ENCODE results near the gene SBF2. TPM values are rescaled to one million over a fixed set of nuclear protein-coding genes. Genes with fewer than 3 reads are reported as not detected.

Gene SBF2
- total RNA-seq, 4 donors from 2014 or later = 19.3 to 28.1 (median 25.8) TPM

DNA sequence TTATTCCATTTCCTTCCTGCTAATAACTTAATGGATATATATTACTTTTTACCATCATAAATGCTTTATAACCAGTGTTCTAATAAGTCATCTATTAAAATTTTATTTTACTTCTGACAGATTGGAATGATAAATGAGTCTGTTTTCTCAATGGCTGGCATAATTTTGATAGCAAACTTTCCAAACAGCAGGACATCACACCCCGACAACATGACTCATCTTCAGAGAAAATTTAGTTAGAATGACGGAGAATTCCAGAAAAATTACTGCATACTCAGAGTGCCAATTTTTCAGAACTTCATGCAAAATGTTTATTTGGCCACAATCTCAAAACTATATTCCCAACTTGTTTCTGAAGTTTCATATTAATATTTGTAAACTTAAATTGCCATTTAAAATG is 455.8 kb downstream of the SBF2 start:
- DNase-seq (no peak), ATAC-seq (no peak)
- Histone ChIP-seq H3K4me3 (no peak overlapping the region), H3K9me3 (no peaks in the 10 kb centered on the region), H3K4me1 (no peaks in the 10 kb centered on the region), H3K27ac (peak overlapping the region in 2 of 4 donors; percentile 8 to 42), H3K36me3 (peaks cover 0 to 19% of the 10 kb centered on the region in 2 donors), H3K27me3 (no peaks in the 10 kb centered on the region)
- TF ChIP-seq, protein P1, sequence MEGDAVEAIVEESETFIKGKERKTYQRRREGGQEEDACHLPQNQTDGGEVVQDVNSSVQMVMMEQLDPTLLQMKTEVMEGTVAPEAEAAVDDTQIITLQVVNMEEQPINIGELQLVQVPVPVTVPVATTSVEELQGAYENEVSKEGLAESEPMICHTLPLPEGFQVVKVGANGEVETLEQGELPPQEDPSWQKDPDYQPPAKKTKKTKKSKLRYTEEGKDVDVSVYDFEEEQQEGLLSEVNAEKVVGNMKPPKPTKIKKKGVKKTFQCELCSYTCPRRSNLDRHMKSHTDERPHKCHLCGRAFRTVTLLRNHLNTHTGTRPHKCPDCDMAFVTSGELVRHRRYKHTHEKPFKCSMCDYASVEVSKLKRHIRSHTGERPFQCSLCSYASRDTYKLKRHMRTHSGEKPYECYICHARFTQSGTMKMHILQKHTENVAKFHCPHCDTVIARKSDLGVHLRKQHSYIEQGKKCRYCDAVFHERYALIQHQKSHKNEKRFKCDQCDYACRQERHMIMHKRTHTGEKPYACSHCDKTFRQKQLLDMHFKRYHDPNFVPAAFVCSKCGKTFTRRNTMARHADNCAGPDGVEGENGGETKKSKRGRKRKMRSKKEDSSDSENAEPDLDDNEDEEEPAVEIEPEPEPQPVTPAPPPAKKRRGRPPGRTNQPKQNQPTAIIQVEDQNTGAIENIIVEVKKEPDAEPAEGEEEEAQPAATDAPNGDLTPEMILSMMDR (IDR thresholded peaks at IDR 0.05 in 4 of 5, conservative IDR thresholded peaks at IDR 0.05 in 1 of 5) = no peak
- TF ChIP-seq POLR2A (IDR thresholded peaks at IDR 0.05) = no peak
- in situ Hi-C loops (cut with MboI; ENCODE audit: low sequenced_read_pairs in 4 of 4) = no loop called here
- intact Hi-C loops (cut with DNase I; ENCODE audit: low total_unique reads) = no loop called here

DNA sequence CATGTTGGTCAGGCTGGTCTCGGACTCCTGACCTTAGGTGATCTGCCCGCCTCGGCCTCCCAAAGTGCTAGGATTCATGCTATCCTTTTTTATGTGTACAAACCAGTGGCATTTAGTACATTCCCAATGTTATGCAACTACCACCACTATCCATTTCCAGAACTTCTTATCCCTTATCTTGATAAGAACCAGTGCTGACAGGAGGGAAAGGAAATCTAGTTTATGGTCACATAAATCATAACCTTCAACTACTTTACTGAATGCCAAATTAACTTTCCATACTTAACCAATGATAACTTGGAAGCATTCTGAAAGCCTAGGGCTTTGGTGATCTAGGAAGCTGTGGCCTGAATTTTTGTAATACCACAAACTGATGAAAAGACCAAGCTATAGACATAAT is 459.7 kb downstream of the SBF2 start:
- Histone ChIP-seq H3K9me3 (no peaks in the 10 kb centered on the region), H3K4me3 (no peak overlapping the region), H3K27me3 (no peaks in the 10 kb centered on the region), H3K27ac (no peak overlapping the region), H3K36me3 (peaks cover 0 to 6% of the 10 kb centered on the region in 2 donors), H3K4me1 (no peaks in the 10 kb centered on the region)
- in situ Hi-C loops (cut with MboI; ENCODE audit: low sequenced_read_pairs in 4 of 4) (no loop called here), intact Hi-C loops (cut with DNase I; ENCODE audit: low total_unique reads) (no loop called here)
- DNase-seq (no peak), ATAC-seq (no peak)
- TF ChIP-seq POLR2A (IDR thresholded peaks at IDR 0.05) = no peak
- TF ChIP-seq, protein P1 (IDR thresholded peaks at IDR 0.05 in 4 of 5, conservative IDR thresholded peaks at IDR 0.05 in 1 of 5) = no peak

DNA sequence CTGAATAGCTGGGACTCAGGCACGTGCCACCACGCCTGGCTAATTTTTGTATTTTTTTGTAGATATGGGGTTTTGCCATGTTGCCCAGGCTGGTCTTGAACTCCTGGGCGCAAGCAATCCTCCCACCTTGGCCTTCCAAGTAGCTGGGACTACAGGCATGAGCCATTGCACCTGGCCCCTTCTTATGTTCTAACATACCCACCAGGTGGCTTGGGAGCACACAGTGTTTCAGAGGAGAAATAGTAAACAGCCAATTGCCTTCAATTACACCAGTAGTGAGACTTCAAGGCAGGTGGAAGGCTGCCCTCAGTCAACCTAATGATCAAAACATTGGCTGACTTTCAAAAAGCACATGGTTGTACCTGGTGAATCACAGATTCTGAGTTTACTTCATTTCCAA is 462.9 kb downstream of the SBF2 start:
- H3K27ac ChIP-seq = no peak overlapping the region
- no peak overlapping the region for H3K4me3 ChIP-seq
- H3K4me1 ChIP-seq = no peaks in the 10 kb centered on the region
- in situ Hi-C loops (cut with MboI; ENCODE audit: low sequenced_read_pairs in 4 of 4) = no loop called here
- no peak for ATAC-seq
- TF ChIP-seq POLR2A (IDR thresholded peaks at IDR 0.05) = no peak
- TF ChIP-seq, protein P1 (IDR thresholded peaks at IDR 0.05 in 4 of 5, conservative IDR thresholded peaks at IDR 0.05 in 1 of 5) = no peak
- H3K27me3 ChIP-seq = no peaks in the 10 kb centered on the region
- H3K36me3 ChIP-seq = peaks cover 0 to 4% of the 10 kb centered on the region in 2 donors
- intact Hi-C loops (cut with DNase I; ENCODE audit: low total_unique reads) = no loop called here
- no peak for DNase-seq
- H3K9me3 ChIP-seq = no peaks in the 10 kb centered on the region

DNA sequence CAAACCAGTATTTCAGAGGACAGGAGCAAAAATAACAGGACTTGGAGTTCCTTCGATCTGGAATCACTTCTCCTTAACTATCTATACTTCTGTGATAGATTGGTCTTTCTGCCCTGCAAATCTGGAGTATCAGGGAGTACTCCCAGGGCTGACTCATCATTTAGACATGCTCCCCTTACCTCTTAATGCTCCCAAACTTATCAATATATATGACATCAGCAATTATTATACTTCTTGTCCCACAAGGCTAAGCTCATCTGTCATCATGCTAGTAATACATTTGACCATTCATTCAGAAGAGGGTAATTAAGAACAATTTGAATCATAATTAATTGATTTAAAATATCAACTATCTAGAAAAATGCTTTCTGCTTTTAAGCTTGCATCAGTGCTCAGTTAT is 466.3 kb downstream of the SBF2 start:
- in situ Hi-C loops (cut with MboI; ENCODE audit: low sequenced_read_pairs in 4 of 4) (no loop called here), intact Hi-C loops (cut with DNase I; ENCODE audit: low total_unique reads) (no loop called here)
- no peaks in the 10 kb centered on the region for H3K4me1 ChIP-seq
- no peak overlapping the region for H3K4me3 ChIP-seq
- TF ChIP-seq POLR2A (IDR thresholded peaks at IDR 0.05) = no peak
- TF ChIP-seq, protein P1 (IDR thresholded peaks at IDR 0.05 in 4 of 5, conservative IDR thresholded peaks at IDR 0.05 in 1 of 5) = no peak
- no peak for ATAC-seq
- no peak overlapping the region for H3K27ac ChIP-seq
- no peaks in the 10 kb centered on the region for H3K9me3 ChIP-seq
- DNase-seq = no peak
- peaks cover 0 to 4% of the 10 kb centered on the region in 2 donors for H3K36me3 ChIP-seq
- no peaks in the 10 kb centered on the region for H3K27me3 ChIP-seq

DNA sequence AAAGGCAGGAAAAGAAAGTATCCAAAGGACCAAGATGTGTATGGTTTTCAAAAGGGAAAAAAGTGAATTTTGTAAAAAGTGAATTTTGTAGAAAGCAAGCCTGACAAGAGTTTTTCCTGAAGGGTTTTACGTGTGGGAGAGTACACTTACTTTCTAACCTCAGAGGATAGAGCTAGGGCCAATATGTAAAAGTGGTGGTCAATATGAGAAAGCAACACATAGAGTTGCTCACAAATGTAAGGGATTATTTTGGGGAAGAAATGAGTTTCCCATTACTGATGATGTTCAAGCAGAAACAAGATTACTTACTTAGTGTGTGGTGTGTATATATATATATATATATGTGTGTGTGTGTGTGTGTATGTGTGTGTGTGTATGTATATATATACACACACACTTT is 467.6 kb downstream of the SBF2 start:
- no peak for ATAC-seq
- Histone ChIP-seq H3K36me3 (no peaks in the 10 kb centered on the region), H3K4me1 (no peaks in the 10 kb centered on the region), H3K27ac (no peak overlapping the region), H3K9me3 (no peaks in the 10 kb centered on the region), H3K27me3 (no peaks in the 10 kb centered on the region), H3K4me3 (no peak overlapping the region)
- intact Hi-C loops (cut with DNase I; ENCODE audit: low total_unique reads) = no loop called here
- TF ChIP-seq, protein P1 (IDR thresholded peaks at IDR 0.05 in 4 of 5, conservative IDR thresholded peaks at IDR 0.05 in 1 of 5) = no peak
- TF ChIP-seq POLR2A (IDR thresholded peaks at IDR 0.05) = no peak
- no peak for DNase-seq
- in situ Hi-C loops (cut with MboI; ENCODE audit: low sequenced_read_pairs in 4 of 4) = no loop called here

All from gastrocnemius medialis (tissue), 4 donors.